Endothelial cell (in vitro differentiated cells): ENCODE measurements around the gene ZBTB40. TPM values are rescaled to one million over a fixed set of nuclear protein-coding genes. Genes with fewer than 3 reads are reported as not detected.
A peak's percentile ranks its signal among the peaks of the same experiment; 100 is the strongest.

Experiments used
- DNase-seq: peaks from one replicate; pipeline ENCODE4 v3.0.0; 2021; ENCODE audit warnings: low spot score
- H3K27ac Mint-ChIP-seq: one replicate; pipeline ENCODE4 v1.8.0; 2021; ENCODE audit warnings: mixed read lengths, inconsistent platforms; ENCODE audit not compliant: unreplicated experiment
- H3K27me3 Mint-ChIP-seq: one replicate; pipeline ENCODE4 v1.8.0; 2021; ENCODE audit warnings: mild to moderate bottlenecking, moderate library complexity, mixed read lengths, inconsistent platforms; ENCODE audit not compliant: unreplicated experiment
- H3K36me3 Mint-ChIP-seq: one replicate; pipeline ENCODE4 v1.8.0; 2021; ENCODE audit warnings: mild to moderate bottlenecking, low read depth, mixed read lengths, inconsistent platforms; ENCODE audit not compliant: unreplicated experiment
- H3K4me1 Mint-ChIP-seq: one replicate; pipeline ENCODE4 v1.8.0; 2021; ENCODE audit warnings: mild to moderate bottlenecking, mixed read lengths, inconsistent platforms; ENCODE audit not compliant: unreplicated experiment
- H3K4me3 Mint-ChIP-seq: one replicate; pipeline ENCODE4 v1.8.0; 2021; ENCODE audit warnings: mild to moderate bottlenecking, mixed read lengths, inconsistent platforms; ENCODE audit not compliant: unreplicated experiment
- H3K9me3 Mint-ChIP-seq: one replicate; pipeline ENCODE4 v1.8.0; 2021; ENCODE audit warnings: mixed read lengths, inconsistent platforms; ENCODE audit not compliant: unreplicated experiment
- total RNA-seq: library from RNA; stranded (reverse); fragmentation: NEBNext Ultra II Directional; extraction: Animal tissue kit (Norgen Biotek cat#: 25700); gene quantifications from one replicate; pipeline ENCODE4 v1.2.1, GENCODE V29; 2021; ENCODE audit not compliant: unreplicated experiment
- TF ChIP-seq, protein P1 (sequence below): fragments of 200-600 bp; sonication (generic); IDR thresholded peaks from one replicate; pipeline ENCODE4 v1.5.0; 2021; ENCODE audit warnings: antibody characterized with exemption; ENCODE audit not compliant: unreplicated experiment

Gene ZBTB40
- total RNA-seq, 1 donor from 2014 or later, result 18.9 TPM

DNA sequence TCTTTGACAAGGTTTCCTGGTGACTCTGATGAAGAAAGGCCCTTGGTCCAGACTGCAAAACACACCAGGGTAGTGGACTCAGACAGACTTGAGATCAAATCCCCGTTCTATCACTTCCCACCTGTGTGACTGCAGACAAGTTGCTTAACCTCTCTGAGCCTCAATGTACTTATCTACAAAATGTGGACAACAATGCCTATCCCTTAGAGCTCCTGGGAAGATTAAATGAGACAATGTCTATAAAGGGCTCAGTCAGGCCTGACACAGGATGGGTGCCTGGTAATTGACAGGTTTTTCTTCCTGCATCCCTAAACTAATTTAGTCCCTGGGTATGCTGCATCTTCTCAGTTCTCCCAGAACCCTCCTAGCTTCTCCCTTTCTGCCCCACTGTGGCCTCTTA is 37.9 kb upstream of the ZBTB40 start:
- no peaks in the 10 kb centered on the region for H3K36me3 Mint-ChIP-seq
- no peak for DNase-seq
- TF ChIP-seq, protein P1, sequence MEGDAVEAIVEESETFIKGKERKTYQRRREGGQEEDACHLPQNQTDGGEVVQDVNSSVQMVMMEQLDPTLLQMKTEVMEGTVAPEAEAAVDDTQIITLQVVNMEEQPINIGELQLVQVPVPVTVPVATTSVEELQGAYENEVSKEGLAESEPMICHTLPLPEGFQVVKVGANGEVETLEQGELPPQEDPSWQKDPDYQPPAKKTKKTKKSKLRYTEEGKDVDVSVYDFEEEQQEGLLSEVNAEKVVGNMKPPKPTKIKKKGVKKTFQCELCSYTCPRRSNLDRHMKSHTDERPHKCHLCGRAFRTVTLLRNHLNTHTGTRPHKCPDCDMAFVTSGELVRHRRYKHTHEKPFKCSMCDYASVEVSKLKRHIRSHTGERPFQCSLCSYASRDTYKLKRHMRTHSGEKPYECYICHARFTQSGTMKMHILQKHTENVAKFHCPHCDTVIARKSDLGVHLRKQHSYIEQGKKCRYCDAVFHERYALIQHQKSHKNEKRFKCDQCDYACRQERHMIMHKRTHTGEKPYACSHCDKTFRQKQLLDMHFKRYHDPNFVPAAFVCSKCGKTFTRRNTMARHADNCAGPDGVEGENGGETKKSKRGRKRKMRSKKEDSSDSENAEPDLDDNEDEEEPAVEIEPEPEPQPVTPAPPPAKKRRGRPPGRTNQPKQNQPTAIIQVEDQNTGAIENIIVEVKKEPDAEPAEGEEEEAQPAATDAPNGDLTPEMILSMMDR, result no peak
- H3K4me3 Mint-ChIP-seq, result no peak overlapping the region
- peaks cover 10% of the 10 kb centered on the region for H3K4me1 Mint-ChIP-seq
- H3K9me3 Mint-ChIP-seq, result no peaks in the 10 kb centered on the region
- no peak overlapping the region for H3K27ac Mint-ChIP-seq
- peaks cover 13% of the 10 kb centered on the region for H3K27me3 Mint-ChIP-seq

DNA sequence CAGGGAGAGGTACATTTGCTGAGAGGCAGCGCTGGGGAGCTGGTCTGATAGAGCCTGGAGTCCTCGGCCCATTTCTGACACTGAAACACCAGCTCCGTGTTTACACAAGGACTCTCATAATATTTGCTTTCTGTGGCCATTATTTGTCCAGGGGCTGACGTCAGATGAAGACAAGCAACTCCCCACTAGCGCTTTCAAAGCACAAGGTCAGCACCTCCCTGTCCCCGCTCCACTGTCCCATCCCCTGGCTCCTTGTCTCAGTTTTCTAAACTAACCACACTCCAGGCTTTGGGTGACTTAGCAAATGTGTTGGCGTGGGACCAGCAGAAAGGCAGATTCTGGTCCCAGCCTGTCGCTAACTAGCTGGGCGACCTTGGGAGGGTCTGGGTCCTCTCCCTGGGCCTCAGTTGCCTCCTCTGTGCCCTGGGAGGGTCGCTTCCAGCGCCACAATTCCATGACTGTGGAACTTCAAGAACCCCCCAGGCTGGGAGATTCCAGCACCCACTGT is 37.4 kb upstream of the ZBTB40 start:
- Mint-ChIP-seq H3K36me3 (no peaks in the 10 kb centered on the region), H3K4me1 (peaks cover 15% of the 10 kb centered on the region), H3K4me3 (no peak overlapping the region), H3K27ac (no peak overlapping the region), H3K27me3 (peaks cover 13% of the 10 kb centered on the region), H3K9me3 (no peaks in the 10 kb centered on the region)
- no peak for DNase-seq
- TF ChIP-seq, protein P1, result no peak

DNA sequence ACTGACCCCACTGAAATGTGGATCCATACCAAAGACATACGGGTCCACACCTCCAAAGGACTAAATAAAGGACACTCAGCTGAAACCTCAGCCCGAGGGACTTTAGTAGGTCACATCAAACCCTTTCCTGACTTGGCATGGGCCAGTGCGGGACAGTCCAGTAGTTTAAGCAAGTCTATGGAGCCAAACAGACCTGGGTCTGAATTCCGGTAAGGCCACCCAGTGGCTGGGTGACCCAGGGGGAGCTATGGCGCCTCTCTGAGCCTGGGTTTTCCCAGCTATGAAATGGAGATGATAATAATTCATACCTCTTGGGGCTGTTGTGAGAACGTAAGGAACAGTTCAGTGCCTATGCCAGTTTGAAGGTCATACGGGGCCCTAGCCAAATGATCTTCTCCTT is 36.2 kb upstream of the ZBTB40 start:
- Mint-ChIP-seq H3K36me3 (no peaks in the 10 kb centered on the region), H3K9me3 (no peaks in the 10 kb centered on the region), H3K27ac (no peak overlapping the region), H3K4me1 (peaks cover 26% of the 10 kb centered on the region), H3K4me3 (no peak overlapping the region), H3K27me3 (peaks cover 13% of the 10 kb centered on the region)
- TF ChIP-seq, protein P1, result no peak
- DNase-seq, result no peak

DNA sequence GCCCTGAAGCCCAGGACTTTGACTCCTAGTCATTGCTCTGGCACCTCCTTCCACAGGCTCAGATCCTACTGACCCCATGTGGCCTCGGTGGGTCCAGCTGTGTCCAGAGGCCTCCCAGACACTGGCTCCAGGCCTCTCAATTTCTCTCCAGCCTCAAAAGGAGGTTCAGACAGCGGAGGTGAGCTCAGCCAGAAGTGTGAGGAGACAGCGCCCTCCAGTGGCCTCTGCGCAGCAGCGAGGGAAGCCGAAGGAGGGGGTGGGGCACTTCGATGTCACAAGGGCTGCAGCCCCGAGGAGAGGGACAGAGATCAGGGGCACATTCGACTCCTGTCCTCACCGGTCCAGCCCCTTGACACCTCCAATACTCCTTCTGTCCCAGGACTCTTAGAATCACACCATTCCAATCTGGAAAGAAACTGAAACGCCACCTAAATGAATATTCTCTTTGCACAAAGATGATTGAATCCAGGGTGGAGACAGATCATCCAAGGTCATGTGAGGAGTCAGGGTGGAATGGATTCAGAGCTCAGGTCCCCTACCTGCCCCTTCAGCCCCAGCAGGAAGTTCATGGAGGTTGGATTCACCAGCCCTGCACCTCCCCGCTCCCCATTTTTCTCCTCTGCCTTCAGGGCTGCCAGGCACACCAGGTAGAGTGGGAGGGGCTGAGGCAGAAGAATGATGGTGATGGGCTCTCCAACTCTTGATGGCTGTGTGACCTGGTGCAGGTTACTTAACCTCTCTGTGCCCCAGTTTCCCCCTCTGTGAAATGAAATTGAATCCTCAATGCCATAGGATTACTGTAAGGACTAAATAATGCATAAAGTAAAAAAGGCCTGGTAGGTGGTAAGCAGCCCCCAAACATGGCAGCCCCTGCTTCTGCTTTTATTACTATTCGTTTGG is 34.8 kb upstream of the ZBTB40 start:
- Mint-ChIP-seq H3K36me3 (no peaks in the 10 kb centered on the region), H3K4me3 (no peak overlapping the region), H3K27me3 (peaks cover 13% of the 10 kb centered on the region), H3K9me3 (no peaks in the 10 kb centered on the region), H3K27ac (no peak overlapping the region), H3K4me1 (peaks cover 23% of the 10 kb centered on the region)
- DNase-seq, result peak; percentile 92
- TF ChIP-seq, protein P1, result peak; percentile 92

DNA sequence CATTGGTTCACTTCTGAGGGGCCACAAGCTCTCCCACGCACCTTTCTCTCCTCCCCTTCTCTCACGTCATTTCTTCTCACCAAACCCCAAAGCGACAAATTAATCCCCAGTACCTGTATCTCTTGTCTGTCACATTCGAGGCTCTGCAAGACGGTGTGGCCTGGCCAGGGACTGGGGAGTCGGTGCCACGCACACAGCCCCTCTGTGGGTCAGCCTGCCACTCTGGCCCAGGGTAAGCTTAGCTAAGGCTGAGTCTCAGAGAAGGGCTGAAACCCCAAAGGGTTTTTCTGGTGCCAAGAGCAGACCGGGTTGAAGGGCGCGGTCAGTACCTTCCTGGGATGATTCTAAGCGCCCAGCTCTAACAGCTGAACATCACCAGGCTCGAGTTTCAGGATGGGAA is 34.2 kb upstream of the ZBTB40 start:
- H3K4me1 Mint-ChIP-seq, result peaks cover 21% of the 10 kb centered on the region
- H3K27ac Mint-ChIP-seq, result no peak overlapping the region
- H3K9me3 Mint-ChIP-seq, result no peaks in the 10 kb centered on the region
- no peaks in the 10 kb centered on the region for H3K36me3 Mint-ChIP-seq
- H3K27me3 Mint-ChIP-seq, result peaks cover 11% of the 10 kb centered on the region
- no peak overlapping the region for H3K4me3 Mint-ChIP-seq
- TF ChIP-seq, protein P1, result no peak
- DNase-seq, result no peak
